HepG2 (cell line): ENCODE data around the gene RXRG. TPM values are rescaled to one million over a fixed set of nuclear protein-coding genes. Genes with fewer than 3 reads are reported as not detected.

Experiments used
- ATF4 ChIP-seq, 2 experiments: fragments of 450-650 bp in 1 of 2; sonication (generic) in 1 of 2; formaldehyde crosslinking; IDR thresholded peaks; 2 replicates each; pipeline versions ENCODE4 v1.5.0 to v1.8.0; 2020 to 2022; ENCODE audit warnings: mild to moderate bottlenecking in 1 of 2, missing genetic modification reagents in 1 of 2
- BRCA1 ChIP-seq: sonication (generic); formaldehyde crosslinking; IDR thresholded peaks from 2 replicates; pipeline ENCODE4 v1.4.0; 2020; ENCODE audit warnings: missing genetic modification reagents
- CBX1 ChIP-seq: IDR thresholded peaks from one replicate; pipeline ENCODE4 v1.6.1; 2016; ENCODE audit warnings: antibody characterized with exemption, low read depth
- CHCHD3 ChIP-seq: sonication (generic); formaldehyde crosslinking; IDR thresholded peaks from 2 replicates; pipeline ENCODE4 v1.8.0; 2022; ENCODE audit warnings: mild to moderate bottlenecking, missing genetic modification reagents, moderate library complexity
- FOXP1 ChIP-seq, 2 experiments: fragments of 450-650 bp in 1 of 2; IDR thresholded peaks; 2 replicates each; pipeline ENCODE4 v1.6.1; 2017 to 2018; ENCODE audit warnings: antibody characterized with exemption in 1 of 2
- MAFG ChIP-seq: sonication (generic); formaldehyde crosslinking; IDR thresholded peaks from 2 replicates; pipeline ENCODE4 v1.5.1; 2020; ENCODE audit warnings: mild to moderate bottlenecking, missing genetic modification reagents
- MED8 ChIP-seq: sonication (generic); formaldehyde crosslinking; IDR thresholded peaks from 2 replicates; pipeline ENCODE4 v1.8.1; 2023; ENCODE audit warnings: mild to moderate bottlenecking, missing genetic modification reagents; ENCODE audit not compliant: insufficient replicate concordance
- MTA1 ChIP-seq: sonication (generic); formaldehyde crosslinking; IDR thresholded peaks from 2 replicates; pipeline ENCODE4 v1.4.0; 2020; ENCODE audit warnings: missing genetic modification reagents, mild to moderate bottlenecking, borderline replicate concordance
- SCMH1 ChIP-seq: sonication (generic); formaldehyde crosslinking; IDR thresholded peaks from 2 replicates; pipeline ENCODE4 v1.9.0; 2021; ENCODE audit warnings: missing genetic modification reagents, mild to moderate bottlenecking, borderline replicate concordance
- SMAD1 ChIP-seq: sonication (generic); formaldehyde crosslinking; IDR thresholded peaks from 2 replicates; pipeline ENCODE4 v1.4.0; 2020; ENCODE audit warnings: missing genetic modification reagents, low read depth, mild to moderate bottlenecking, borderline replicate concordance
- SRF ChIP-seq: IDR thresholded peaks from 2 replicates; pipeline ENCODE4 v1.6.1; 2011; ENCODE audit warnings: mild to moderate bottlenecking, low read depth, low read length, moderate library complexity
- TRIM24 ChIP-seq: sonication (generic); formaldehyde crosslinking; IDR thresholded peaks from 2 replicates; pipeline ENCODE4 v1.8.0; 2022; ENCODE audit warnings: mild to moderate bottlenecking, missing genetic modification reagents
- ZMYM4 ChIP-seq: sonication (generic); formaldehyde crosslinking; IDR thresholded peaks from 2 replicates; pipeline ENCODE4 v1.8.1; 2023; ENCODE audit warnings: mild to moderate bottlenecking, missing genetic modification reagents
- ZNF263 ChIP-seq: sonication (generic); formaldehyde crosslinking; IDR thresholded peaks from 2 replicates; pipeline ENCODE4 v1.4.0; 2020; ENCODE audit warnings: missing genetic modification reagents
- ZNF558 ChIP-seq: sonication (generic); formaldehyde crosslinking; IDR thresholded peaks from 2 replicates; pipeline ENCODE4 v1.9.0; 2022; ENCODE audit warnings: mild to moderate bottlenecking, missing genetic modification reagents, borderline replicate concordance
- ZNF646 ChIP-seq: sonication (generic); formaldehyde crosslinking; IDR thresholded peaks from 2 replicates; pipeline ENCODE4 v1.9.0; 2021; ENCODE audit warnings: mild to moderate bottlenecking, missing genetic modification reagents
- ZNF652 ChIP-seq: IDR thresholded peaks from 2 replicates; pipeline ENCODE4 v1.6.1; 2016; ENCODE audit warnings: low read depth, borderline replicate concordance
- ZNF788 ChIP-seq: sonication (generic); formaldehyde crosslinking; IDR thresholded peaks from 2 replicates; pipeline ENCODE4 v1.5.0; 2020; ENCODE audit warnings: mild to moderate bottlenecking, missing genetic modification reagents, borderline replicate concordance
- polyA plus RNA-seq, 8 experiments: library from polyadenylated mRNA; depleted of rRNA in 3 of 8; stranded (reverse) in 7 of 8; unstranded in 1 of 8; fragments of >200 nt; fragmentation: Illumina TruSeq in 4 of 8; extraction: Trizol in 4 of 8; gene quantifications; 2 replicates each; pipeline versions ENCODE4 v1.2.1 to v1.2.3, GENCODE V29; 2011 to 2016; ENCODE audit warnings: low read depth in 4 of 8, missing spikeins in 1 of 8, mixed read lengths in 1 of 8; ENCODE audit not compliant: insufficient read depth in 1 of 8
- total RNA-seq, 5 experiments: library from RNA; depleted of rRNA; stranded (reverse); fragments of >200 nt; fragmentation: Illumina TruSeq; extraction: Trizol; gene quantifications; 2 replicates each; pipeline ENCODE4 v1.2.3, GENCODE V29; 2016; ENCODE audit warnings: low read depth in 1 of 5
- TF ChIP-seq, protein P1 (sequence below), 2 experiments: sonication (generic) in 1 of 2; formaldehyde crosslinking in 1 of 2; IDR thresholded peaks; 2 replicates each; pipeline versions ENCODE4 v1.5.1 to v1.6.1; 2011 to 2020; ENCODE audit warnings: borderline replicate concordance in 1 of 2, low read depth in 1 of 2, low read length in 1 of 2, mild to moderate bottlenecking in 1 of 2, missing genetic modification reagents in 1 of 2, moderate library complexity in 1 of 2
- TF ChIP-seq, protein P2 (sequence below): sonication (generic); formaldehyde crosslinking; IDR thresholded peaks from 2 replicates; pipeline ENCODE4 v1.5.1; 2020; ENCODE audit warnings: mild to moderate bottlenecking, missing genetic modification reagents, borderline replicate concordance

Gene RXRG
- total and polyA plus RNA-seq, 2 of the 13 experiments (the other 11 are each of a cell fraction or from before 2014, with no cell fraction given), result not detected

- TF ChIP-seq, protein P1, sequence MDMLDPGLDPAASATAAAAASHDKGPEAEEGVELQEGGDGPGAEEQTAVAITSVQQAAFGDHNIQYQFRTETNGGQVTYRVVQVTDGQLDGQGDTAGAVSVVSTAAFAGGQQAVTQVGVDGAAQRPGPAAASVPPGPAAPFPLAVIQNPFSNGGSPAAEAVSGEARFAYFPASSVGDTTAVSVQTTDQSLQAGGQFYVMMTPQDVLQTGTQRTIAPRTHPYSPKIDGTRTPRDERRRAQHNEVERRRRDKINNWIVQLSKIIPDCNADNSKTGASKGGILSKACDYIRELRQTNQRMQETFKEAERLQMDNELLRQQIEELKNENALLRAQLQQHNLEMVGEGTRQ (IDR thresholded peaks at IDR 0.05; ENCODE audit: low read depth, low read length), result no peak
- TF ChIP-seq, protein P1 (CRISPR knock-in tag; IDR thresholded peaks at IDR 0.05; ENCODE audit: borderline replicate concordance), result no peak
- TF ChIP-seq ZNF788 (no peak), ZNF263 (CRISPR knock-in tag) (no peak), BRCA1 (CRISPR knock-in tag) (no peak), FOXP1 (IDR thresholded peaks at IDR 0.05) (no peak), FOXP1 (CRISPR knock-in tag; IDR thresholded peaks at IDR 0.05) (no peak), ATF4 (CRISPR knock-in tag; IDR thresholded peaks at IDR 0.05) (no peak), MED8 (CRISPR knock-in tag) (no peak), MTA1 (no peak), CHCHD3 (CRISPR knock-in tag) (no peak), SRF (no peak), SCMH1 (CRISPR knock-in tag) (no peak), ZMYM4 (no peak), MAFG (no peak), ZNF646 (CRISPR knock-in tag) (no peak), SMAD1 (CRISPR knock-in tag) (no peak), TRIM24 (CRISPR knock-in tag) (no peak), CBX1 (no peak), ZNF558 (CRISPR knock-in tag) (no peak), ZNF652 (no peak)
- TF ChIP-seq, protein P2, sequence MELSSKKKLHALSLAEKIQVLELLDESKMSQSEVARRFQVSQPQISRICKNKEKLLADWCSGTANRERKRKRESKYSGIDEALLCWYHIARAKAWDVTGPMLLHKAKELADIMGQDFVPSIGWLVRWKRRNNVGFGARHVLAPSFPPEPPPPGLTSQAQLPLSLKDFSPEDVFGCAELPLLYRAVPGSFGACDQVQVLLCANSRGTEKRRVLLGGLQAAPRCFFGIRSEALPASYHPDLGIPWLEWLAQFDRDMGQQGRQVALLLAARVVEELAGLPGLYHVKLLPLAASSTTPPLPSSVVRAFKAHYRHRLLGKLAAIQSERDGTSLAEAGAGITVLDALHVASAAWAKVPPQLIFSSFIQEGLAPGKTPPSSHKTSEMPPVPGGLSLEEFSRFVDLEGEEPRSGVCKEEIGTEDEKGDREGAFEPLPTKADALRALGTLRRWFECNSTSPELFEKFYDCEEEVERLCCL, result no peak
Observed at GRCh38 chr1:165485716-165486115, 40.8 kb upstream of the RXRG start (continued).
